ENCODE results near the gene ANKRD55.

- TF ChIP-seq, protein P1, sequence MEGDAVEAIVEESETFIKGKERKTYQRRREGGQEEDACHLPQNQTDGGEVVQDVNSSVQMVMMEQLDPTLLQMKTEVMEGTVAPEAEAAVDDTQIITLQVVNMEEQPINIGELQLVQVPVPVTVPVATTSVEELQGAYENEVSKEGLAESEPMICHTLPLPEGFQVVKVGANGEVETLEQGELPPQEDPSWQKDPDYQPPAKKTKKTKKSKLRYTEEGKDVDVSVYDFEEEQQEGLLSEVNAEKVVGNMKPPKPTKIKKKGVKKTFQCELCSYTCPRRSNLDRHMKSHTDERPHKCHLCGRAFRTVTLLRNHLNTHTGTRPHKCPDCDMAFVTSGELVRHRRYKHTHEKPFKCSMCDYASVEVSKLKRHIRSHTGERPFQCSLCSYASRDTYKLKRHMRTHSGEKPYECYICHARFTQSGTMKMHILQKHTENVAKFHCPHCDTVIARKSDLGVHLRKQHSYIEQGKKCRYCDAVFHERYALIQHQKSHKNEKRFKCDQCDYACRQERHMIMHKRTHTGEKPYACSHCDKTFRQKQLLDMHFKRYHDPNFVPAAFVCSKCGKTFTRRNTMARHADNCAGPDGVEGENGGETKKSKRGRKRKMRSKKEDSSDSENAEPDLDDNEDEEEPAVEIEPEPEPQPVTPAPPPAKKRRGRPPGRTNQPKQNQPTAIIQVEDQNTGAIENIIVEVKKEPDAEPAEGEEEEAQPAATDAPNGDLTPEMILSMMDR (IDR thresholded peaks at IDR 0.05): no peak
- TF ChIP-seq EZH2phosphoT487 (IDR thresholded peaks at IDR 0.05): no peak
These were observed 63.8 kb downstream of the ANKRD55 start for GRCh38 chr5:56169281-56169680.

Data from neural progenitor cell (in vitro differentiated cells).